OCI-LY7 (cell line): ENCODE data around the gene MYCL. TPM values are rescaled to one million over a fixed set of nuclear protein-coding genes. Genes with fewer than 3 reads are reported as not detected.

Source experiments
- BruUV-seq: library from RNA; stranded (reverse); fragments of 400-500 nt; replicated peaks from 2 replicates; lab custom pipeline; 2021; lab: Mats Ljungman, UMichigan
- CTCF ChIA-PET: fragments of 300-600 bp; sonication (Branson Sonifier 250); formaldehyde crosslinking; loops from one replicate; lab custom pipeline; 2022; ENCODE audit warnings: antibody characterized with exemption; ENCODE audit not compliant: unreplicated experiment; lab: Charles Lee
- POLR2A ChIA-PET: fragments of 300-600 bp; sonication (Branson Sonifier 250); formaldehyde crosslinking; loops from one replicate; lab custom pipeline; 2022; ENCODE audit warnings: antibody characterized with exemption; lab: Charles Lee
- DNase-seq: peaks from one replicate; pipeline ENCODE4 v3.0.0-alpha.2; 2015; ENCODE audit warnings: low spot score
- H2AFZ ChIP-seq: fragments of 200-600 bp; sonication (generic), shearing (Covaris generic); 2 replicates; pipeline ENCODE4 v1.6.1; 2014; ENCODE audit warnings: mild to moderate bottlenecking, antibody characterized with exemption, low read length, moderate library complexity
- H3K27ac ChIP-seq: fragments of 200-600 bp; sonication (generic); 2 replicates; pipeline ENCODE4 v1.5.1; 2014; ENCODE audit warnings: mixed run types, low read depth, mild to moderate bottlenecking, moderate library complexity, low read length, inconsistent platforms; ENCODE audit not compliant: poor library complexity, severe bottlenecking
- H3K36me3 ChIP-seq: fragments of 200-600 bp; sonication (generic); 2 replicates; pipeline ENCODE4 v1.6.1; 2014; ENCODE audit warnings: mild to moderate bottlenecking, antibody characterized with exemption, low read length, moderate library complexity, mixed read lengths; ENCODE audit not compliant: insufficient read depth
- H3K4me1 ChIP-seq: fragments of 200-600 bp; sonication (generic); 2 replicates; pipeline ENCODE4 v1.5.1; 2014; ENCODE audit warnings: mild to moderate bottlenecking, low read length; ENCODE audit not compliant: insufficient read depth, poor library complexity, severe bottlenecking
- H3K4me2 ChIP-seq: fragments of 200-600 bp; sonication (generic); 2 replicates; pipeline ENCODE4 v1.6.1; 2014; ENCODE audit warnings: mild to moderate bottlenecking, low read length
- H3K4me3 ChIP-seq: fragments of 200-600 bp; sonication (generic); 2 replicates; pipeline ENCODE4 v1.5.1; 2014; ENCODE audit warnings: mild to moderate bottlenecking, low read depth, low read length; ENCODE audit not compliant: poor library complexity, severe bottlenecking
- H3K79me2 ChIP-seq: fragments of 200-600 bp; sonication (generic); 2 replicates; pipeline ENCODE4 v1.6.1; 2016; ENCODE audit warnings: low read depth, mild to moderate bottlenecking, low read length, moderate library complexity, mixed read lengths; ENCODE audit not compliant: insufficient read depth
- H3K9me2 ChIP-seq: fragments of 200-600 bp; sonication (generic); 2 replicates; pipeline ENCODE4 v1.6.1; 2016; ENCODE audit warnings: mild to moderate bottlenecking, low read length, mixed read lengths; ENCODE audit not compliant: insufficient read depth
- H3K9me3 ChIP-seq: fragments of 200-600 bp; sonication (generic); 2 replicates; pipeline ENCODE4 v1.6.1; 2014; ENCODE audit warnings: mild to moderate bottlenecking, mixed run types, low read length, mixed read lengths
- H4K20me1 ChIP-seq: fragments of 200-600 bp; sonication (generic); 2 replicates; pipeline ENCODE4 v1.6.1; 2014; ENCODE audit warnings: mild to moderate bottlenecking, antibody characterized with exemption, low read length, moderate library complexity, mixed read lengths; ENCODE audit not compliant: insufficient read depth
- CTCF ChIP-seq: fragments of 200-600 bp; sonication (generic); conservative IDR thresholded peaks from 2 replicates; pipeline ENCODE4 v1.5.1; 2014; ENCODE audit warnings: mild to moderate bottlenecking, antibody characterized with exemption, low read length, moderate library complexity, mixed read lengths
- EZH2phosphoT487 ChIP-seq: fragments of 200-600 bp; sonication (generic); IDR thresholded peaks from 2 replicates; pipeline ENCODE4 v1.6.1; 2018; ENCODE audit warnings: low read depth, borderline replicate concordance, mild to moderate bottlenecking, mixed run types, antibody characterized with exemption, low read length, moderate library complexity, mixed read lengths
- intact Hi-C: fragments of 100-400 bp; cut with micrococcal nuclease; formaldehyde crosslinking; loops from one replicate; pipeline ENCODE4 v1.10.0; 2022; ENCODE audit not compliant: unreplicated experiment
- total RNA-seq, 2 experiments: library from RNA; depleted of rRNA in 1 of 2; stranded (reverse); fragments of >200 nt in 1 of 2; shearing (Covaris generic) in 1 of 2; gene quantifications; 2 replicates each; pipeline ENCODE4 v1.2.3, GENCODE V29; 2014 to 2022

MYCL gene
- total RNA-seq, 2 experiments from 2014 or later, result 0.41 to 1.0 TPM

DNA sequence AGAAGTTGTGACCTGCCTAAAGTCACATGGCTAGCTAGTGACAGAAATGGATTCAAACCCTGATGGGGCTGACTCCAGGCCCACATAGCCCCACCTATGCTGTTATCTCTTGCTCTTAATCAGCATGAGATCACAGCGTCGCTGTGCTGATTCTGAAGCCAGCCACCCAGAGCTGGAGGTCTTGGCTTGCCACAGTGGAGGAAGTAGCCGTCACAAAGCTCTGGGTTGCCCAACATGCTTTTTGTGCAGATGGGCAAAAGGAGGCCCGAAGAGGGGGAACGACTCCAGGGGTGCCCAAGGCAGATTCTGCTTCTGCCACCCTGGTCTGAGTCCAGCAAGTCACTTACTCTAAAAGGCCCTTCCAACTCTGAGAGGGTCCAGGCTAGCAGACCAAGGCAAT lies 38.5 kb upstream of the MYCL start:
- Histone ChIP-seq H3K79me2 (no peaks in the 10 kb centered on the region), H3K27ac (no peak overlapping the region), H2AFZ (no peak overlapping the region), H3K9me3 (no peaks in the 10 kb centered on the region), H3K4me3 (no peak overlapping the region), H3K4me2 (no peak overlapping the region), H3K36me3 (no peaks in the 10 kb centered on the region), H4K20me1 (no peaks in the 10 kb centered on the region), H3K4me1 (no peaks in the 10 kb centered on the region), H3K9me2 (no peaks in the 10 kb centered on the region)
- BruUV-seq, result no TSS peak
- TF ChIP-seq CTCF (no peak), EZH2phosphoT487 (no peak)
- DNase-seq, result no peak
- POLR2A ChIA-PET, result no interaction called here
- intact Hi-C loops, result no loop called here
- CTCF ChIA-PET, result no interaction called here

DNA sequence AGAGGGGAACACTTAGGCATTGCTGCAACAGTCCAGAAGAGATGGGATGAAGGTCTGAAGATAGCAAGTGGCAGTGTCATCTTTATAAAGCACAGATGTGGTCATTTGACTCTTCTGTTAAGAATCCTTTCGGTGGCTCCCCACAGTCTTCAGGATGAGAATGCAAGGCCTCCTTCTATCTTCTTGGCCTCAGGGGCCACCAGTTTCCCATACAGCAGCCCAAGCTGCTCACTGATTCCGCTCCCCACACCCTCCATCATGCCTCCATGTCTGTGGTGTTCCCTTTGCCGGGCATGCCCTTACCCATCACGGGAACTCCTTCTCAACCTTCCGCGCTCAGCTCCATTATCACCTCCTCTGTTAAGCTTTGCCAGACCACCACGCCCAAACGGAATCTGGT lies 37.1 kb upstream of the MYCL start:
- intact Hi-C loops, result no loop called here
- Histone ChIP-seq H2AFZ (no peak overlapping the region), H3K4me3 (no peak overlapping the region), H3K36me3 (no peaks in the 10 kb centered on the region), H3K9me2 (no peaks in the 10 kb centered on the region), H3K4me2 (no peak overlapping the region), H3K27ac (no peak overlapping the region), H3K4me1 (no peaks in the 10 kb centered on the region), H4K20me1 (no peaks in the 10 kb centered on the region), H3K9me3 (no peaks in the 10 kb centered on the region), H3K79me2 (no peaks in the 10 kb centered on the region)
- TF ChIP-seq CTCF (no peak), EZH2phosphoT487 (no peak)
- POLR2A ChIA-PET, result interaction anchor here (0.7 kb wide), 1 partner anchor 17 kb away, joined by 3 read pairs; no protein-coding TSS in a partner anchor
- CTCF ChIA-PET, result no interaction called here
- no TSS peak for BruUV-seq
- DNase-seq, result no peak

DNA sequence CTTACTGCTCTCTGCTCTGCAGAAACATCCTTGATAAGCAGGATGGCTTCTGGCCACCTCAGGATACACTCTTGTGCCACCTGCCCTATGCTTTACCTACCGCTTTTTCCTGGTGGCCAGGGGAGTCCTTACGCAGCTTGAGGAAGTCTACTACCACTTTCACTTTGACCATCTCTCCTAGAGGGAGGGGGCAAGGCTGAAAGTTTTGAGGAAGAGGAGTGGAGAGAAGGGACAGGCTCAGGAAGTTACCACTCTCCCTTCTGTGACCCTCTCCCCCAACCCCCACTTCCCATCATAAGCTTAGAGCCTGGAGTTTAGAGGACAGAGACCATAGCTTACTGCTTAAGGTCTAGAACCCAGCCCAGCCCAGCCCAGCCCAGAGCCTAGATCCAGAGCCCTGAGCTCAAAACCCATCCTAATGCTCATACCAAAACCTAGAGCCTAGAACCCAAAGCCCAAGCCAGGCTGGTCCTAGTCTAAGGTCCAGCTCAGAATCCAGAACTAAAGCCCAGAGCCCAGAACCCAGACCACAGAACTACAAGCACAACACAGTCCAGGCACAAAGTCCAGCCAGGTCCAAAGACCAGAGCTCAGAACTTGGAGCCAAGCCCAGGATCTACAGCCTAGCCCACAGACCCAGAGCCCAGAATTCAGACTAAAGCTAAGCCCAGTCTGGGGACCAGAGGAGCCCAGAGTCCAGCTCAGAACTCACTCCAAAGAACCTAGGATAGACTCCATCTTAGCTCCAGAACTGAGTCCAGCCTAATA lies 35.2 kb upstream of the MYCL start:
- no peaks in the 10 kb centered on the region for H3K4me1 ChIP-seq
- intact Hi-C loops, result no loop called here
- no peak for DNase-seq
- H4K20me1 ChIP-seq, result no peaks in the 10 kb centered on the region
- POLR2A ChIA-PET, result interaction anchor here (0.6 to 1.3 kb wide), 2 partner anchors 11 to 64 kb away, joined by 3 to 6 read pairs; no protein-coding TSS in a partner anchor
- CTCF ChIA-PET, result interaction anchor here (1.1 to 1.2 kb wide), 2 partner anchors 17 to 78 kb away, joined by 3 read pairs; no protein-coding TSS in a partner anchor
- BruUV-seq, result no TSS peak
- H2AFZ ChIP-seq, result no peak overlapping the region
- H3K9me3 ChIP-seq, result no peaks in the 10 kb centered on the region
- H3K79me2 ChIP-seq, result no peaks in the 10 kb centered on the region
- H3K4me2 ChIP-seq, result no peak overlapping the region
- no peak for TF ChIP-seq CTCF
- no peak for TF ChIP-seq EZH2phosphoT487
- H3K27ac ChIP-seq, result no peak overlapping the region
- no peak overlapping the region for H3K4me3 ChIP-seq
- no peaks in the 10 kb centered on the region for H3K9me2 ChIP-seq
- H3K36me3 ChIP-seq, result no peaks in the 10 kb centered on the region
